Measurements from ENCODE around the gene NLRP9.
"Not testable (repeated sequence)": the region's sequence is repeated elsewhere in the genome, so short reads cannot be mapped to it uniquely, and the experiment has no call there.

Gene NLRP9

DNA sequence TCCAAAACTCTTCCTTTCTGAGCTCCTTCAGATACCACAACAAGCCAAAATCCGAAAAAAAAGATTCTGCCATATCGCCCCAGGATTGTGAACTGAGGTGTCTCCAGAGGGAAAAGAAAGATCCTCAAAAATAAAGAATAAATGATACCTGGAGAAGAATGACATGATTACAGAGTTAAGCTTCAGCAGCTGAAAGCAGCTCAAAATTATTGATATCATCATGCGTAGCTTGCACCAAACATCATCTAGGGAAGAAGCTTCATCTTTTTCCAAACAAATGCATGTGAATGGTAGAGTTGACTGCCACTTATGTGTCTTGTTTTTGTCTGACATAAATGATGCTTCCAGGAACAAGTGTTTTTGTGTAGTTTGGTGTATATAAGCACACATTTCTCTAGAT, at the start of gene NLRP9:
NLRP9 (minus strand) TSS at position 101 of the 400 bp plus-strand sequence; CDS start at position 73, 28 bp downstream.
- no peak for DNase-seq

GRCh38 chr19:55781112-55781511, 42.9 kb upstream of the NLRP9 start:
- no peak for DNase-seq

DNA sequence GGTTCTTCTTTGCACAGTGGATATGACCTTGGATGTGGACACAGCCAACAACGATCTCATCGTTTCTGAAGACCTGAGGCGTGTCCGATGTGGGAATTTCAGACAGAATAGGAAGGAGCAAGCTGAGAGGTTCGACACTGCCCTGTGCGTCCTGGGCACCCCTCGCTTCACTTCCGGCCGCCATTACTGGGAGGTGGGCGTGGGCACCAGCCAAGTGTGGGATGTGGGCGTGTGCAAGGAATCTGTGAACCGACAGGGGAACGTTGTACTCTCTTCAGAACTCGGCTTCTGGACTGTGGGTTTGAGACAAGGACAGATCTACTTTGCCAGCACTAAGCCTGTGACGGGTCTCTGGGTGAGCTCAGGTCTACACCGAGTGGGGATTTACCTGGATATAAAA, 40.1 kb upstream of the NLRP9 start:
- no peak for DNase-seq

DNA sequence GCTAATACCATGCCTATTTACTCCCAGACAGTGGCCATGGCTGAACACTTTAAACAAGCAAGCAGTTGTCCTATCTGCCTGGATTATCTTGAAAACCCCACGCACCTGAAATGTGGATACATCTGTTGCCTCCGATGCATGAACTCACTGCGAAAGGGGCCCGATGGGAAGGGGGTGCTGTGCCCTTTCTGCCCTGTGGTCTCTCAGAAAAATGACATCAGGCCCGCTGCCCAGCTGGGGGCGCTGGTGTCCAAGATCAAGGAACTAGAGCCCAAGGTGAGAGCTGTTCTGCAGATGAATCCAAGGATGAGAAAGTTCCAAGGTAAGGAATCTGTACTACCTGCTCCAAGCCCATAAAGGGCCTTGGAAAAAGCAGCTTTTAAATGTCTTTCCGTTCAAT, 39.3 kb upstream of the NLRP9 start:
- DNase-seq = no peak

DNA sequence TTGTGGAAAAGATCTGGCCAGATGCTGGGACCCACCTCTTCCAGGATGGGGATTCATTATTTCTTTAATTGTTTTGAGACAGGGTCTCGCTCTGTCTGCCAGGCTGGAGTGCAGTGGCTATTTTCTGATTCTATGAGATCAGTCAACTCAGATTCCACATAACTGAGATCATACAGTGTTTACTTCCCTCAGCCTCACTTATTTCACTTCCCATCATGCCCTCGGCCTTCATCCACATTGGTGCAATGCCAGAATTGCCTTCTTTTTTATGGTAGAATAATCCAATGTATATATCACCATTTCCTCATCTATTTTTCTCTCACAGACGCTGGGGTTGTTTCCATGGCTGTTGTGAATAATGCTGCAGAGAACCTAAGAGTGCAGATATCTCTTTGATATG, 31.4 kb upstream of the NLRP9 start:
- DNase-seq = not testable (repeated sequence)

DNA sequence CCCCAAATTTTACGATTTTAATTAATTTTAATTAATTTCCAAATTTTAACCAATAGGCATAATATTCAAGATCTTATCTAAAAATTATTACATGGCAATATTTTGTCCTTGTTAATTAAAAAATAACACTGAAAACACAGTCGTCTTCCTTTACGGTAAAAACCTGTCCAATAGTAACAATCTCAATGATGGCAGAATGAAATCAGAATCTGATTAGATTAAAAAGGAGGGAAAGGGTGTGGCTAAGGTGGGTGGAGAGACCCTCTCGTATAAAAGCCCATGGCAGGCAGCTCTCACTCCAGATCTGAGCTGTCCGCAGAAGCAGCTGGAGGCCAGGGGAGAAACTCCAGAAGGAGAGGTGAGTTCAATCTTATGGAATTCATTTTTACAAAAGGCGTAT, 30.6 kb upstream of the NLRP9 start, which contains the start of gene RFPL4AL1:
RFPL4AL1 (plus strand) TSS at position 301 of the 400 bp plus-strand sequence. CDS start 2,687 bp downstream, outside the sequence.
- DNase-seq = not testable (repeated sequence)

- DNase-seq = no peak
Measured at GRCh38 chr19:55766466-55766865, 28.3 kb upstream of the NLRP9 start.

DNA sequence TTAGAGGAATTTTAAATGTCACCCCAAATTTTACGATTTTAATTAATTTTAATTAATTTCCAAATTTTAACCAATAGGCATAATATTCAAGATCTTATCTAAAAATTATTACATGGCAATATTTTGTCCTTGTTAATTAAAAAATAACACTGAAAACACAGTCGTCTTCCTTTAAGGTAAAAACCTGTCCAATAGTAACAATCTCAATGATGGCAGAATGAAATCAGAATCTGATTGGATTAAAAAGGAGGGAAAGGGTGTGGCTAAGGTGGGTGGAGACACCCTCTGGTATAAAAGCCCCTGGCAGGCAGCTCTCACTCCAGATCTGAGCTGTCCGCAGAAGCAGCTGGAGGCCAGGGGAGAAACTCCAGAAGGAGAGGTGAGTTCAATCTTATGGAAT, 20.6 kb upstream of the NLRP9 start, which contains the start of gene RFPL4A:
RFPL4A (plus strand) TSS at position 301 of the 400 bp plus-strand sequence. CDS start 2,704 bp downstream, outside the sequence.
- not testable (repeated sequence) for DNase-seq

GRCh38 chr19:55756808-55757207, 18.6 kb upstream of the NLRP9 start:
- DNase-seq = not testable (repeated sequence)

DNA sequence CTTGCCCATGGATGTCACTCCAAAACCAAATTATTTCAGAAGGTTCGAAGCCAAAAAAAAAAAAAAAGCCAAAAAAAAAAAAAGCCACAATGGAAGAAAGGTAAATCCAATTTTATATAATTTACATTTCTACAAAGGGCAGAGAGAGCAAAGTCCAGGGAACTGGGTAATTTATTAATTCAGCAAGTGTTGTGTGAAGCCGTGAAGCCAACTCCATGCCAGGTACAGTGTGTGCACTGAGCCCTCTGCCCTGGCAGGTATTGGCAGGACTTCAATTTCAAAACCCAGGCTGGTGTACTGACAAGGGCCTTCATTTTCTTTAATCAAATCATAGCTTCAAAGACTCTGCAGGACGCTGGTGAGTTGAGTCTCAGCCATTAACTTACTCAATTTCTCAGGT, 15.2 kb upstream of the NLRP9 start:
- no peak for DNase-seq

- no peak for DNase-seq
Measured at GRCh38 chr19:55750715-55751114, 12.5 kb upstream of the NLRP9 start.

DNA sequence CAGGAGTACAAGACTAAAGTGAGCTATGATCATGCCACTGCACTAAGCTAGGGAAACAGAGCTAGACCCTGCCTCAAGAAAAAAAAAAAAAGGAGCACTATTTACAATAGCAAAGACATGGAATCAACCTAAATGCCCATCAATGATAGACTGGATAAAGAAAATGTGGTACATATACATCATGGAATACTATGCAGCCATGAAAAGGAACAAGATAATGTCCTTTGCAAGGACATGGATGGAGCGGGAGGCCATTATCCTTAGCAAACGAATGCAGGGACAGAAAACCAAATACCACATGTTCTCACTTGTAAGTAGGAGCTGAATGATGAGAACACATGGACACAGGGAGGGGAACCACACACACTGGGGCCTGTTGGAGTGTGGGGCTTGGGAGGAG, 7.8 kb downstream of the NLRP9 start:
- not testable (repeated sequence) for DNase-seq

GRCh38 chr19:55723491-55723890, 14.7 kb downstream of the NLRP9 start:
- DNase-seq = no peak

DNA sequence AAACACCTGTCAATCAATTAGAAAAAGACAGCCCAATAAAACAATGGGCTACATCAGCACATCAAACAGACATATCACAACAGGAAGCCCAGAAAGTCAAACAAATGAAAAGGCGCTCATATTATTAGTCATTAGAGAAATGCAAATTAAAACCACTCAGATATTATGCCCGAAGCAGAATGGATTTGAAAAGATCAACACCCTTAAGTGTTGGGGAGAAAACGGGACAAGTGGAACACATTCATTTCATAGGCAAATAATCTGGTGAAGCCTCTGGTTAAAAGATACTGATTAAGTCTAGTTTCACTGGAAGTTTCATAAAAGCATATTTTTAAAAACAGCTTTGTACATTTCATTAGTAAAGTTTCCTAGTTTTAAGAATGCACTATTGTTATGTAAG, 17.4 kb downstream of the NLRP9 start:
- DNase-seq = no peak

- no peak for DNase-seq
Measured at GRCh38 chr19:55720214-55720746, 17.9 kb downstream of the NLRP9 start.

- DNase-seq = not testable (repeated sequence)
Measured at GRCh38 chr19:55717879-55718711, 20.1 kb downstream of the NLRP9 start.

DNA sequence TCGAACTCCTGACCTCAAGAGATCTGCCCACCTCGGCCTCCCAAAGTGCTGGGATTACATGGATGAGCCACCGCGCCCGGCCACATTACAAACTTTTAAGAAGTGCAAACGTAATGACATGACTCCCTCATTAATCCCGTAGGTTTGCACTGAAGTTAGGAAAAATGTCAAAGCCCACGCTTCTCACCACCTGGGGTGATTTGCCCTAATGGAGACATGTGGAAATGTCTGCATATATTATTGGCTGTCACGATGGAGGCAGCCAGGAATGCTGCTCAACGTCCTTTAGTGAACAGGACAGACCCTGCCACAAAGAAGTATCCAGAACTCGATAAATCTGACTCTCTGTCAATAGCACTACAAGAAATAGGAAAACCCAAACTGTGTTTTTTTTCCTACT, 21.0 kb downstream of the NLRP9 start:
- no peak for DNase-seq

GRCh38 chr19:55716531-55716930, 21.7 kb downstream of the NLRP9 start:
- DNase-seq = no peak

- no peak for DNase-seq
Measured at GRCh38 chr19:55712804-55713631, 25.2 kb downstream of the NLRP9 start.

DNA sequence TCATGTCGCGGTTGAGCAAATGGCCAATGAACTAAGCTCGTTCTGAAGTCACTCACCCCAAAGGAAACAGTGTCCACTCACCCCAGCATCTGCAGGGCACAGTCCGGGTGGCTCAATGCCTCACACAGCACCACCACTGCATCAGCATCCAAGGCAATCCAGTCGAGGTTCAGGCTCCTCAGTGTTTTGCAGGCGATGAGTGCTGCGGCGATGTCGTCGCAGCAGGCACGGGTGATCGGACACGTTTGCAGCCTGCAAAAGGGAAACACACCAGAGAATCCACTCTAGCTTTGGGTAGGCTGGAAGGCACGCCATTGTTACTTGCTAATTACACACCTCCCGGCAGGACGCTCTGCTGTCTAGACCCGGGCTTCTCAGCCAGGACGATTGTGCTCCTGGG, 26.5 kb downstream of the NLRP9 start:
- DNase-seq = no peak

- DNase-seq = no peak
Measured at GRCh38 chr19:55705972-55706371, 32.2 kb downstream of the NLRP9 start.

DNA sequence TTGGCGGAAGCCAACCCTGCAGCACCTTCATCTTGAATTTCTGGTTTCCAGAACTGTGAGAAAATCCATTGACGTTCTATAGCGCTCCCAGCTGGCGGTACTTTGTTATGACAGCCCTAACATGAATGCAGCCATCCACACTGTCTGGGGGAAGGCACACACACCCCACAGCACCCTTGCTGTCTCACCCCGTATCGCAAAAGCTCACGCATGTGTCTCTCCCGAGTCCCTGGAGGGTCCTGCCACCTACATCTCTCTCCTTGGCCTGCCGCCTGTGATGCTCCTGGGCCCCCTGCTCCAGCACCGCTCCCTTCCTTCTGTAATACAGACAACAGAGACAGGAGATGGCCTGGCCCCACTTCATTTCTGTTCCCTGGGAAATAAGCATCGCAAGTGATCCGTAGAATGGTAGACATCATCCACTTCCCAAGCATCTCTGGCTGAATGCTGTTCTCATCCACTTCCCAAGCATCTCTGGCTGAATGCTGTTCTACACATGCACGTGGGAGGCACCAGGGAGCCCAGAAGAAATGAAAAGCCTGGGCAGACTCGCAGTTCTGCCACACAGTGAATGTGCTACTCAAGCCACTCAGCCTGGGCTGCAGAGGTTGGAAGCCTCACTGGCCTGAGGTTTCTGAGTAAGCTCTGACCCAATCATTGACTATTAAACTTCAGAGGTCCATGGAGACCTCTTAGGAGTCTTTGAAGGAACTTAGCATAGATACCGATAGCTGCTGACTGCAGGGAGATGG, 33.5 kb downstream of the NLRP9 start:
- no peak for DNase-seq

GRCh38 chr19:55703790-55704215, 34.4 kb downstream of the NLRP9 start:
- DNase-seq = no peak
